NCI-H2107 treated with DMSO at 0.1 percent for 48 hours (cell line): ENCODE data around the gene STRN3.

ENCODE experiments used
- DNase-seq: peaks from one replicate; lab custom pipeline; 2025; ENCODE audit not compliant: unreplicated experiment; lab: John Stamatoyannopoulos, UW

STRN3 gene

DNA sequence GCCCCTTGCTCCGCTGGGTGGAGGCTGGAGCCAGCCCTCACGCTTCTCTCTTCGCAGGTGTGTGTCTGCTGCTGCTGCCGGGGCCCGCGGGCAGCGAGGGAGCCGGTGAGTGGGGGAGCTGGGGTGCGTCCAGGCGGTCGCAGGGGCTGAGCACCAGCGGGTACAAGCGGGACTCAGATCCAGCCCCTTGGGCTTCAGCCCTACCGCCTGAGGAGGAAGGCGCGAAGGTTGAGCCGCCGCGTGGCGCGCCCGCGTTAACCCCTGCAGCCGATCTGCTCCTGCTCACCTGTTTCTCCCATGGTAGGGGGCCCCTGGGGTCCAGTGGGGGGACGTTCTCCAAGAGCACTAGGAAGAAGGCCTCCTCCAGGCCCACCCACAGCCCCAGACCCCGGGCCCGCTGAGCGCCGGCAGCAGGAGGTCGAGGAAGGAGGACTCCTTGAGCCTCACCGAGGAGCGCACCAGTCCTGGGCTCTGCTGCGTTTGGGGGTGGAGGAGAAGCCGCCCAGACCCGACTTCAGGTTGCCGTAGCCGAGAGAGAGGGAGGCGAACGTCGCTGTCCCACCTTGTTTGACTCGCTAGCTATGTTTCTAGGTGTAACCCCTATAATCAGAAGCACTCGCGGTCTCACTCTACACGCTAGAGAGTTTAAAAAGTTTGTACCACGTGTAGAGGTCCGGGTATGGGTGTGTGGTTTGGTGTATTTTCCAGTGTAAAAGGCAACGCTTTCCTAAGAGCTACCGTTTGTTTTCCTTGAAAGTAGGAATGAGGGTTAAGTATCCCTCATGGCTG is 151.0 kb downstream of the STRN3 start:
- DNase-seq, result peak; percentile 28

DNA sequence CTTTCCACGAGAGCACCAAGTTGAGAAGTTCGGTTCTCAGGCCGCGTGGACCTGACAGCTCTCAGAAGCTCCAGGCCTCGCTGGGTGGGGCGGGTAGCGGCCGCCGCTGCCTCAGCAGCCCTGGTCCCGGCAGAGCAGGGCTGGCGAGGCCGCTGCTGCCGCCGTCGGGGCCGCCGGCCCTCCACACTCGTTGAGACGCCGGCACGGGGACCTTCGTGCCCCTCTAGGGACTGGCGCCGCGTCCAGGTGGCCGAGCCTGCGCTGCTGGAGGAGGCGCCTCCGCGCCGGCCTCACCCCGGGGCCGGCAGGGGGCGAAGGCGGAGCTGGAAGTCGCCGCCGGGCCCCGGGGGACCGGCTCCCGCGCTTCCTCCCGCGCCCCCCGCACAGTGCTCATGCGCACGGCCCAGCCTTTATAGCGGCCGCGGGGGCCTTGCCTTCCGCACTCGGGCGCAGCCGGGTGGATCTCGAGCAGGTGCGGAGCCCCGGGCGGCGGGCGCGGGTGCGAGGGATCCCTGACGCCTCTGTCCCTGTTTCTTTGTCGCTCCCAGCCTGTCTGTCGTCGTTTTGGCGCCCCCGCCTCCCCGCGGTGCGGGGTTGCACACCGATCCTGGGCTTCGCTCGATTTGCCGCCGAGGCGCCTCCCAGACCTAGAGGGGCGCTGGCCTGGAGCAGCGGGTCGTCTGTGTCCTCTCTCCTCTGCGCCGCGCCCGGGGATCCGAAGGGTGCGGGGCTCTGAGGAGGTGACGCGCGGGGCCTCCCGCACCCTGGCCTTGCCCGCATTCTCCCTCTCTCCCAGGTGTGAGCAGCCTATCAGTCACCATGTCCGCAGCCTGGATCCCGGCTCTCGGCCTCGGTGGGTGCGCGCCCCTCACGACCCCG is 151.8 kb downstream of the STRN3 start, which contains the start of gene COCH:
COCH (plus strand) TSS at position 440 of the 879 bp plus-strand sequence; CDS start at position 820, 380 bp downstream.
- peak; percentile 38 for DNase-seq

DNA sequence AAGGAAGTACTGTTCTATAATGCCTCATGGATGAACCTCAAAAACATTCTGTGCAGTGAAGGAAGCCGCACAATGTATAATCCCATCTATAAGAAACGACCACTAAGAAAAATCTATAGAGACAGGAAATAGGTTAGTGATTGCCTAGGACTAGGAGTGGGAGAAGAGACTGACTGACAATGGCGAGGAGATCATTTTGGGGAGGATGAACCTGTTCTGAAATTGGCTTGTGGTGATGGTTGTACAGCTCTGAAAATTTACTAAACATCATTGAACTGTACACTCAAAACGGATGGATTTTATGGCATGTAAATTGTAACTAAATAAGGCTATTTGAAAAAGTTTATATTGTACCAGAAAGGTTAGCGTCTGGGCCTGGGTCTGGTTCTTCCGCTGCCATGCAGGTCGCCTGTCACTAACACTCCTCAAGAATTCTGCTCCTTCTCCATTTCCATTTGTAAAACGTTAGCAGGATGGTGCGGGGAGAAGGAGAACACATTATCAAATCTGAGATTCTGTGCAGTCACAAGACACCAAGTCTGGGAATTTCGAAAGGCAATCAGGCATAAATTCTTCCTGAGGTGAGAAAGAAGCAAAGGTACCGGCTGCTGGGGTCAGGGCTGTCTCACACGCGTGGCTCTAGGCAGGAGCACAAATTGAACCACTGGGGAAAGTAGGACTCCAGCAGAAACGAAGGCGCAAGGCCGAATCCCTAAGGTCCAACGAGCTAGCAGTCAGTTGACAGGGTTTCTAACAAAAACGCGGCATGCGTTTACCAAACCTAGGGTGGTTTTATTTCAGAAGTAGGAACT is 152.7 kb downstream of the STRN3 start:
- no peak for DNase-seq

DNA sequence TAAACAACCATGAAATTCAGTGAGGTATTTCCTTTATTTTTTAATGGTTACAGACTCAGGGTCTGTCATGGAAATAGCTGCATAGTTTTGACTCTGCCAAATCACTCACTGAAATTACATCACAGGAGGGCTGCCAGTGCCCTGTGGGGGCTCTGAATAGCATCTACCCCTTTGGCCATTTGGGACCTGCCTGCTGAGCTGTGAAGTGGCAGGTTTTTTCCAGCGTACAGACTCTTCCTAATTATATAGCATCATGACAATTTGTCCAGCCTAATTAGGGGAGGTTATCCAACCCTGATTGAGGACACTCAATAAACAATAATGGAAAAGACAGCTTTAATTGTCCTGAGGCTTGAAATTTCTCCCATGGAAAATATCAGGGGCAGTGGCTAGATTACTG is 153.6 kb downstream of the STRN3 start:
- DNase-seq, result no peak

DNA sequence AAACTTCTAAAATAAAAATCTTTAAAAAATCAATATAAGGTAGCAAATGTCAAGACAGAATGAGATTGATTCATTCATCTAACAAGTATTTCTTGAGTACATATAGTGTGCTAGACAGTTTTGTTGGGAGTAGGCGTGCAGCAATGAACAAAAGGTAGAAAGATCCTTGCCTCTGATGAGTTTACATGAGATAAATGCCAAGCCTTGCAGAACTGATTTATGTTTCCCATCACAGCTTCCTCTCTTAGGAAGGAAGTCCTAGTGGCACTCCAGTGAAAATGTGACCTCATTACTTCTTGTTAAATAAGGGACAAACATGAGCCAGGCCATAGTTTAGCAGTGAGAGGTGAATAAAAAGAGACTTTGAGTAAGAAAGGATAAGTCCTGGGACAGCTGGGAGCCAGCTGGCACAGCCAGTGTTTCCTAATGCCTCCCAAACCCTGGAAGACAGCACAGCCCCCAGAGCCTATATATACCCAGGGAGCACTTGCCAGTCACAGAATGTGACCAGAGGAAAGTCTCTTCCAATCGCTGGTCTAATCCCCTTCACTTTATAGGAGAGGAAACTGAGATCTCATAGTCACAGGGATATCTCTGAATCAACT is 156.5 kb downstream of the STRN3 start:
- DNase-seq, result no peak

DNA sequence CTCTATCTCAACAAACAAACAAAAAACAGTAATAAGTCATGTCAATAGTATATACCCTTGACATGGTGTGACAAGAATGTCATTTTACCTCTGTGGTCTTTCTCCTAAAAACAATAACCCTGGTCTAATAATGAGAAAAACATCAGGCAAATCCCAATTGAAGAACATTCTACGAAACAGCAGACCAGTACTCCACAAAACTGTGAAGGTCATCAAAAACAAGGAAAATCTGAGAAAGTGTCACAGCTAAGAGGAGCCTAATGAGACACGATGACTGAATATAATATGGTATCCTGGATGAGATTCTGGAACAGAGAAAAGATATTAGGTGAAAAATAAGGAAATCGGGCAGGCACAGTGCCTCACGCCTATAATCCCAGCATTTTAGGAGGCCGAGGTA is 157.4 kb downstream of the STRN3 start:
- DNase-seq, result no peak

DNA sequence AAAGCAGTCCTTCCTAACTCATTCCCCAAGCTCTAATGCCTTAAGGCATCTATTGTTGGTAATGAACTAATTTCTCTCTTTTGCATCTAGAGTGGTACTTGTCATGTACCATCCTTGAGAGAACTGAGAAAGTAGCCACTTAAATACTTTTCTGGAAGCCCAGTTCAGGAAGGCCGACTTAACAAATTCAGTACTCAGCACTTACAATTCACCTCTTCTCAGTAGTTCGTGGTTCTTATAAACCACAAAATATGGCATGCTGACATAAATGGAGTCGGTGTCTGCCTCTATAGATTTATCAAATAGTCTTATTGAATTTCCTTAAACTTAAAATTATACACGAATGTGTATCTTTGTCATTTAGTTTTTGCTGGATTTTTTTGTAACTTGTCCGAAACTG is 161.2 kb downstream of the STRN3 start:
- DNase-seq, result peak; percentile 74

DNA sequence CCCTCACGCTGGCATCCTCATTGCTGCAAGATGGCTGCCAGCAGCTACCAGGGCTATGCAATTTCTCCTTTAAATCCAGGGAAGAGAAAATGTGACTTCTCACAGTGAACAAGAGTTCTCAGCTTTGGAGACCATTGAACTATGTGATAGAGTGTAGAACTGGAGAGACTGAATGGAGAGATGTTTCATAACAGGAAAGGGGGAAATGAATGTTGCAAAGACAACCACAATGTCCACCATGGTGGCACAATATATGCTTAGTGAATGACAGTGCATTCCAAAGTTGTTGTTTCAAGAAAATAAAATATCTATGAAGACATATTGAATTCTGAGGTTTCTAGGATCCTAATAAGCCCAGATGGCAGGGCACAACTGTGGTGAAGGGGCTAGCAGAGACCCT is 165.0 kb downstream of the STRN3 start:
- DNase-seq, result no peak

DNA sequence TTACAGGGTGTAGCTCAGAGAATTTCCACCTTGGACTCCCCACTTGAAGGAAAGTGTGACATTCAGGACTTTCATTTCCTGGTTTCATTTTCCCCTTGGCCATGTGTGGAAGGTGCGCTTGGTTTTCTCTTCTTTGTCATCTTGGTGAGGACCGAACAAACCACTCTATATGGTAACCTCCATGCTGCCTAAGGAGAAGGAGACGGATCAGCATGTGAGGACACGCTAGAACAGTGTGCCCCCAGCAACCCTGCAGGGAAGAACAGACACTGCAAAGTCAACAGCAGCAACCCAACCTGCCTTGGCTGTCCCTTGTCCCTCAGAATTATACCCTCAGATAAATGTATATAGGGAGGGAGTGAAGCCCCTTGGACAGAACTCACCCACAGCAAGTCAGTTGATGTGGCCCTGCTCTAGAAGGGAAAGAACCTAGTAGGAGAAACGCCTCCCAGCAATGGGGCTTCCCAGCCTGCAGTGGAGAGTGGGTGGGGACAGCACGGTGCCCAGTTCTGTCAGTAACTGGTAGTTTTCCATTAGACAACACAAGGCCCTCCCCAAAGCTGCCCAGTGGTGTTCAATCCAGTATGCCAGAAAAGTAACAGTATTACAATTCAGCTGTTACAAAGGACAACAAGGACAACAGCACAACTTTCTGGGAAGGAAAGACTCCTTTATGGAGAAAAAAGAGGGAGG is 170.7 kb downstream of the STRN3 start:
- no peak for DNase-seq

DNA sequence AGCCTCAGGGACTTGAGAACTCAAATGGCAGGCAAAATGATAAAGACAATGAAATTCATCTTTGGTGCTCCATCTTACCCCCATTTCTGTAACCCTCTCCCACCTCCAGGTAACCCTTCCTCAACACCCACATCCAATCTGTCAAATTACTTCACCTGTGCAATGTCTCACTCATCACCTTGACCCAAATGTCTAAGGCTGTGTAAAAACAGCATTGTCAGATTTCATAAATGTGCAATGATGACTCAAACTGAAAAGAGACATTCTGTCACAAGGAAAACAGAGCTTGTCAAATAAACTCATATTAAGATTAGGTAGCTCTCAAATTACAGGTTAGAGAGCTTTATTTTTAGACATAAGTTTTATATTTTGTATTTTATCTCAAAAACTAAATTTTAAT is 171.7 kb downstream of the STRN3 start:
- DNase-seq, result no peak

DNA sequence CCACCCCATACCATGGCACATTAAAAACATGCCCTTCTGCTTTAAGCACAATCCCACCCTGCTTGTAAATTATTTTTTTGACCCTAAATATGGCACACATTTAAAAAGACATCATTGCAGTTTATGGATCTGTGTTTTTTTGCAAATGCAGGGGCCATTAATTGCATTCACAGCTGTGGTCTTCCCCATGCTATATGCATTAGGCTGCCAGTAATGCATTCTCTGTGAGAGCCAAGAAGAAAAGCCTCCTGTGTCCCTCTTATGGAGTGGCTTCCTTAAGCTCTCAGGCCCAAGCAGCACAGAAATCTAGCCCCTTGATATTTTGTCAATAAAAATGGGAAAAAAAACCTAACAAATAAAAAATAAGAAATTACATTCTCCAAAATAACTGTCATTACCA is 172.2 kb downstream of the STRN3 start:
- DNase-seq, result no peak

DNA sequence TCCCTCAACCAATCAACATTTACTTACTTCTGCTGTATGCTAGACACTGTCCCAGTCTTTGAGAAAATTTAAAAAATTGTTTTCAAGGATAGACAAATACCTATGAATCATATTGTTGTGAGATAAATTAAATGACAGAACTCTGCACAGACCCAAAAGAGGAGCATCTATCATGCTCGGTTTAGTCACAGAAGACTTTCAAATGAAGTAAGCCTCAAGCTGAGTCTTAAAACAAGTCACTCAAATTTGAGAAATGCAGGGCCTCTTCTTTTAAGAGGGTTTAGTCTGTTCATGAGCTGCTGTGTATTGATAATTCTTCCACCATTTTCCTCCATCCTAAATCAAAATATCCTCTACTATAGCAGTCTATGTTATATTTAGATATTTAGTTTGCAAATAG is 176.2 kb downstream of the STRN3 start:
- no peak for DNase-seq

DNA sequence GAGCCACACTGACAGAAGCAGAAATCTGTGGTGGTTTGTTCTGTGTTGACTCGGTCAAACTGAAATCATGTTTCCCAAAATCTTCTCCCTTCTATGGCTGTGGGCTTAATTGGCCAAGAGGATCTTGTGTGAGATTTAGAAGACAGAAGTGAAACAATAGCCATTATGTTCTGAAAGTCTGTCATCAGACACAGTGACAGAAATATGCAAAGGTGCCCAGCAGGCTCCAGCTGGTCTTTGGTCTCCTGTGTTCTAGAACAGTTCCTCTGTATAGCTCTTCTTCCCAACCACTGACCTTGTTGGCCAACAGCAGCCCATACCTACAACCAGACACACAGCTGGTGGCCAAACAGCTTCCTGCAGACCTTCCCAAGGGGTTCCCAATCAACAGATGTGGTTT is 176.8 kb downstream of the STRN3 start:
- no peak for DNase-seq

DNA sequence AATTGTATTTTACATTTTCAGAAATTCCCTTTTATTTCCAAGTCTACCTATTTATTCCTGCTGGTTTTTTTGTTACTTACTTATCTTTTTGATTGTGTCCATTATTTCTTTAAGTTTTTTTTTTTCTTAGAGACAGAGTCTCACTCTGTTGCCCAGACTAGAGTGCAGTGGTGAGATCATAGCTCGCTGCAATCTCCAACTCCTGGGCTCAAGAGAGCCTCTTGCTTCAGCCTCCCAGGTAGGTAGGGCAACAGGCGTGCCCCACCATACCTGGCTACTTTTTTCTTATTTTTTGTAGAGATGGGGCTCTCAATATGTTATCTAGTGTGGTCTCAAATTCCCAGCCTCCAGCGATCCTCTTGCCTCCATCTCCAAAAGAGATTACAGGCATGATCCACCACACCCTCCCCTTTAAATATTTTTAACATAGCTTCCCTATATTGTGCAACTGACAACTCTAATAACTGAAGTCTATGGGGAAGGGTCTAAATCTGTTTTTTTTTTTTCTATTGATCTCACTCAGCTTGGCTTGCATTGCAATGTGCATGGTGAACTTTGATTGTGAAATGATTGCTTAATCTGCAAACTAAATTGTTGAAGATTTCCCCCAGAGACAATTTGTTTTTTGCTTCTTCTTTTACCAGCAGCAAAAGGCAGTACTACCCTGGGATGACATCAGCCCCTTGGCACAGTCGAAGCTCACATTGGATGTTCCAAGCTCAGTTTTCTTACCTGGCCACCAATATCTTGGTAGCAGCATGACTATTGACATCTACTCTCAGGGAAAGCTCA is 177.5 kb downstream of the STRN3 start:
- DNase-seq, result no peak
